HTR-8/SVneo (cell line): ENCODE results near the gene TMEM134.
A peak's percentile ranks its signal among the peaks of the same experiment; 100 is the strongest.

Source experiments
- DNase-seq: peaks from one replicate; pipeline ENCODE4 v3.0.0; 2011; ENCODE audit warnings: low spot score, mixed read lengths; ENCODE audit not compliant: insufficient read length
- FAIRE-seq: peaks from 2 replicates; lab custom pipeline; 2011; peaks lifted over from hg19 to GRCh38; lab: Jason Lieb, UNC

The TMEM134 gene

DNA sequence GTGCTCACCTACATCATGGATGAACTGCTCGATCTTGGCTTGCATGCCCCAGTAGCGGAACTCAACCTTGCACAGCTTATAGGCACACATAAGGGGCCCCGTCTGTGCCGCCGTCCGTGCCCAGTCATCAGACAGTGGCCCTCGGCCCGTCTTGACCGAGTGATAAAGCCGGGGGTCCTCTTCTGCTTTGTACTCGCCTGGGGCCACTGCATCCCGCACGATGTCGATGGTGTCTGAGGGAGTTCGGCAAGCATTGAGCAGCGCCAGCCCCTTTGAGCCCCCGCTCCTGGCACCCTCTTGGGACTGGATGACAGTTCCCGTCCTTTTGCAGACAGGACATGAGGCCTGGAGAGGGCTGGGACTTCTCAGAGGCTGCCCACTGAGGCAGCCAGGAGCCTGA lies 32.8 kb upstream of the TMEM134 start:
- no peak for FAIRE-seq

DNA sequence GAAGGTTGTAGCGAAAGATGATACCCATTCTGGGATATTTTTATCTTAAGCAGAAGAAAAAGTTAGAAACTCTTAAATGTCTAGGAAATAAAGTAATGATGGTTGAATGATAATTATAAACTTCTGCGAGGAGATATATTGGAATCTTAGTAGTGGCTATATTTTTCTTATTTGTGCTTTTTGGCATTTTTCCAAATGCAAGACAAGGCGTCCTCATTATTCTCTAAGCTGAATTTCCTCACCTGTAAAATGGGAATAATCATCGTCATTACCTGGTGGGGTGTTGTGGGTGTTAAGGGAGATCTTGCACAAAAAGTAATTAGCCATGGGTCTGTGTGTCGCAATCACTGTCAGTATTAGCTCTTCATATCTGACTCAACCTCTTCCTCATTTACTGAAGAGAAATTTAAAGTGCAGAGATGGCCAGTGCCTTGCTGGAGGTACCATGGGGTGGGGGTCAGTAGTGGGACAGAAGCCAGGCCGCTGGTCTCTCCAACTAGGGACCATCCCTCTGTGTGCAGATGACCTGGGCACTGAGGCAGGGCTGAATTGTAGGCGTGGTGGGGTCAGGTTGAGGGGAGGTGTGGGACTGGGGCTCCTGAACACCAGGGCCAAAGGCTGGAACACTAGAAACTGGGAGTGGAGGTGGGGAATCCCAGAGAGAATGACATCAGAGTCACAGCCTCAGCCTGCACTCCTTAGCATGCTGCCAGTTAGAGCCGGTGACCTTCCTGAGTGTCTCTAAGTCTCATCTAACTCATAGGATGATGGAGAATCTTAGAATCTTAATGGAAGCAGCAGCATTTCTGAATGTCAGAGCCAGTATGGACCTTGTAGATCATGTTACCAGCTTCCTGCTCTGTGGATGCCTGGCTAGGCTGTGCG lies 32.0 kb upstream of the TMEM134 start:
- FAIRE-seq (peak; percentile 48), DNase-seq (no peak)

More for the DNA sequence above, 32.8 kb upstream of the TMEM134 start:
- DNase-seq = no peak

DNA sequence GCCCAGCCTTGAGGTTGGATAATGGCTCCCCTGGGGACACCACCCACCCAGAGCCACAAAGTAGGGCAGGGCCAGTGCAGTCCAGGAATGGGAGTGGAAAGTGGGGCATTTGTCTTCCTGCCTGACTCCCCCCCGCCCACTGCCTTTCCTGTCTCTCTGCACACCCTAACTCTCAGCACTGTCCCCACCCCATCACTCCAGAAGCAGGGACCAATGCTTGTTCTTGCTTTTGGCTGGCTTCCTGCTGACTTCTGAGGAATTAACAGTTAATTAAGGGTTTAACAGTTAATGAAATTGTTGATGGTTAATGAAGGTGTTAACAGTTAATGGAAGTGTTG lies 31.4 kb upstream of the TMEM134 start:
- FAIRE-seq (peak; percentile 82), DNase-seq (no peak)

GRCh38 chr11:67499808-67500483 lies 30.9 kb upstream of the TMEM134 start:
- FAIRE-seq (peak; percentile 13), DNase-seq (no peak)

- DNase-seq (no peak), FAIRE-seq (peak; percentile 54)
Observed at GRCh38 chr11:67498544-67498972, 29.5 kb upstream of the TMEM134 start.

- FAIRE-seq = no peak
- DNase-seq = no peak
Observed at GRCh38 chr11:67497656-67498291, 28.7 kb upstream of the TMEM134 start.

- FAIRE-seq = no peak
- no peak for DNase-seq
Observed at GRCh38 chr11:67496113-67496512, 27.1 kb upstream of the TMEM134 start.

GRCh38 chr11:67495234-67496005 lies 26.4 kb upstream of the TMEM134 start:
- FAIRE-seq = no peak
- no peak for DNase-seq

DNA sequence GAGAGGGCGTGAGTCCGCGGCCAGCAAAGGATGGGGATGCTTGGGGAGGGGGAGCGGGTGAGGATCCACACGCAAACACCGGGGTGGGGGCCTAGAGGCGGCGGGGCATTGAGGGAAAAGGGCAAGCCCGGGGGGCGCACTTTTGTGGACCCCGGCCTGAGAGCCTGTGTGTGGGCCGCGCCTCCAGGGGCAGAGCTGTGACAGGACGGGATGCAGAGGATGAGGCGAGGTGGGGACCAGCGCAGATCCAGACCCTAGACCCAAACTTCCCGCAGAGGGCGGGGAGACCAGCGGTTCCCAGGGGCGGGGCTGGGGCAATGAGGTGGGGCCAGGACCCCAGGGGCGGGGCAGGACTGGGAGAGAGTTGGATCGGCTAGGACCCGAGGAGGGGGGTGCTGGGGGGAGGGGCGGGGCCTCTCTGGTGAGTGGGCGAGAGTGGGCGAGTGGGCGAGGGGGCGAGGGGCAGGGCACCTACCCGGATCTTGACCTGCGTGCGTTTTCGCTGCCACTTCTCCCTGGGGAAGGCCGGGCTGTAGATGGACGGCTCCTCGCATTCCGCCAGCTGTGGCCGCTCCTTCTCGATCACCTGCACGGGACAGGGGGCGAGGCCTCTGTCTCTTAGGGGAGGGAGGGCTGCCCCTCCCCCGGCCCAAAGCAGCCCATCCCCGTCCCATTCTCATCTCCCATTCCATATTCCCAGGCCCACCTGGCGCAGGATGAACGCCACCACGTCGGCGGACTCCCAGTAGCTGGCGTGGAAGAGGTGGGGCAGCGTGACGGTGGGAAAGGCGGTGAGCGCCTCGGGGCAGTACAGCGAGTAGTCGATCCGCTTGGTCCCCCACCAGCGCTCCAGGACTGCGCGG lies 25.6 kb upstream of the TMEM134 start:
- DNase-seq = no peak
- FAIRE-seq = no peak

GRCh38 chr11:67493548-67494370 lies 24.7 kb upstream of the TMEM134 start:
- no peak for DNase-seq

GRCh38 chr11:67492801-67493547 lies 23.9 kb upstream of the TMEM134 start:
- no peak for DNase-seq
- FAIRE-seq = peak; percentile 28

More at GRCh38 chr11:67493548-67494370, 24.7 kb upstream of the TMEM134 start:
- FAIRE-seq = peak; percentile 55

DNA sequence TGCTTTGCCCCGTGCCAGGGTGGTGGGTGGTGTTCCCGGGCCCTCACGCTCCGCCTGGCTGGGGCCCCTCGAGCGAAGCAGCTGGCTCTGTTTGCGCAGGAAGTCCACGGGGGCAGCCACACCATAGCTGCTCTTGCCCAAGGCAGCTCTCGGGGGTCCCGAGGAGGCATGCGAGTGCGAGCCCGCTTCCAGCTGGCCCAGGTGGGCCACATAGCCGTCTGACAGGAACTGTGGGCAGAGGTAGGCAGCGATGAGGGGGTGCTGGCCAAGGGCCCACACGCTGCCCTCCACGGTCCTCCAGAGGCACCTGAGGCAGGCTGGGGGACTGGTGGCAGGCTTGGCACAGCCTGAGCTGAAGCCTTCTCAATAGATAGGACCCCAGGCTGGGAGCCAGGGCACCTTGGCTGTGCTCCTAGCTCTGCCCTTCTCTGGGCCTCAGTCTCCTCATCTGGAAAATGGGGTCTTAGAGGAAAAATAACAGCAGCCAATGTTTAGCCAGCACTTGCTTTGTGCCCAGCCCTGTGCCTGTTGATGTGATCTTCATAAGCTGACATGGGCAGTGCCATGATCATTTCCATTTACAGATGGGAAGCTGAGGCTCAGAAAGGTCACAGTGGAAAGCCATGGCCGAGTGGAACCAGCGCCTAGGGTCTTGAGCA lies 23.1 kb upstream of the TMEM134 start:
- no peak for FAIRE-seq

GRCh38 chr11:67491276-67492068 lies 22.4 kb upstream of the TMEM134 start:
- DNase-seq = no peak
- FAIRE-seq = no peak

More for the DNA sequence above, 23.1 kb upstream of the TMEM134 start:
- DNase-seq = no peak

GRCh38 chr11:67490727-67491065 lies 21.6 kb upstream of the TMEM134 start:
- FAIRE-seq = no peak
- DNase-seq = no peak

DNA sequence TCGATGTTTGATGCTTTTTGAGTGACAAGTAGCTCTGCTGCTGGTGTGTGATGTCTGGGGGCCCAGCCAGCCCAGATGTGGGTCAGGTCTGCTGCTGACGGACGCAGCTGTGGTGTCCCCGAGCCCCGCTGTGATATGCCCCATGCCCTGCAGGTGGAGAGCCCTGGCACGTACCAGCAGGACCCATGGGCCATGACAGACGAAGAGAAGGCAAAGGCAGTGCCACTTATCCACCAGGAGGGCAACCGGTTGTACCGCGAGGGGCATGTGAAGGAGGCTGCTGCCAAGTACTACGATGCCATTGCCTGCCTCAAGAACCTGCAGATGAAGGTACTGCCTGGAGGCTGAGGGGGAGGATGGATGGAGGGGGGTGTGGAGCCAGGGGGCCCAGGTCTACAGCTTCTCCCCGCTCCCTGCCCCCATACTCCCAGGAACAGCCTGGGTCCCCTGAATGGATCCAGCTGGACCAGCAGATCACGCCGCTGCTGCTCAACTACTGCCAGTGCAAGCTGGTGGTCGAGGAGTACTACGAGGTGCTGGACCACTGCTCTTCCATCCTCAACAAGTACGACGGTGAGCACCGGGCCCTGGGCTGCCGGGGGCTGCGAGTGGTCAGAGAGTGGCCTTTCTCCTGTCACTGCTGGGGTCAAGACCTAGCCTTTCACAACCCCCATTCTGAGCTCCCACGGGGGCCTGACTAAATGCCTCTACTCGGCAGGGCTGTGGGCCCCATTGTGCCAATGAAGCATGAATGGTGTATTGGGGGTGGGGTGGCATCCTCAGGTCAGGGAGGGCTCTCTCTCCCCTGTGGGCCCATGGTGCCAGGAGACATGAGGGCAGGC lies 21.1 kb upstream of the TMEM134 start:
- peak; percentile 72 for FAIRE-seq
- DNase-seq = no peak
